HL-60 (cell line): ENCODE data around the gene KRTAP12-2.

Experiments
- GABPA ChIP-seq: IDR thresholded peaks from 2 replicates; pipeline ENCODE4 v1.6.1; 2012; ENCODE audit warnings: low read depth
- POLR2AphosphoS5 ChIP-seq: IDR thresholded peaks from 2 replicates; pipeline ENCODE4 v1.6.1; 2012; ENCODE audit warnings: low read depth
- TF ChIP-seq, protein P1 (sequence below): IDR thresholded peaks from 2 replicates; pipeline ENCODE4 v1.6.1; 2012; ENCODE audit warnings: low read depth; ENCODE audit not compliant: insufficient replicate concordance
- TF ChIP-seq, protein P2 (sequence below): IDR thresholded peaks from one replicate; pipeline ENCODE4 v1.5.1; 2011; ENCODE audit warnings: low read length, control low read depth, inconsistent platforms; ENCODE audit not compliant: insufficient read depth

DNA sequence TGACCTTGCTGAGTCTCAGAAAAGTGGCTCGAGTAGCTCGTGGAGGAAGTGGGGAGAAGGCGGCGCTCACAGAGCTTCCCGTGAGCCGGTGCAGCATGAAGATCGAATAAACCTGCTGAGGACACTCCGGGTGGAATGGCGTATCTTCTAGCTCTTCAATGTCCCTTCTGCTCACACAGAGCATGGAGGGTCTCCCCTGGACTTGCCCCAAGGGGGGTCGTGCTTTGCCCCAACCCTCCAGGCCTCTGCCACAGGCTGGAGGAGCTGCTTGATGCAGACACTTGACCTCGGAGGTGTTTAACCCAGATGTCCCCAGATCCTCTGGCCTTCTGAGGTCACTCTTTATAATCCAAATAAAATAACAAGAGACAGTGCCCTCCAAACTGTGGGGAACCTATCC, 28.0 kb upstream of the KRTAP12-2 start:
- TF ChIP-seq, protein P1, sequence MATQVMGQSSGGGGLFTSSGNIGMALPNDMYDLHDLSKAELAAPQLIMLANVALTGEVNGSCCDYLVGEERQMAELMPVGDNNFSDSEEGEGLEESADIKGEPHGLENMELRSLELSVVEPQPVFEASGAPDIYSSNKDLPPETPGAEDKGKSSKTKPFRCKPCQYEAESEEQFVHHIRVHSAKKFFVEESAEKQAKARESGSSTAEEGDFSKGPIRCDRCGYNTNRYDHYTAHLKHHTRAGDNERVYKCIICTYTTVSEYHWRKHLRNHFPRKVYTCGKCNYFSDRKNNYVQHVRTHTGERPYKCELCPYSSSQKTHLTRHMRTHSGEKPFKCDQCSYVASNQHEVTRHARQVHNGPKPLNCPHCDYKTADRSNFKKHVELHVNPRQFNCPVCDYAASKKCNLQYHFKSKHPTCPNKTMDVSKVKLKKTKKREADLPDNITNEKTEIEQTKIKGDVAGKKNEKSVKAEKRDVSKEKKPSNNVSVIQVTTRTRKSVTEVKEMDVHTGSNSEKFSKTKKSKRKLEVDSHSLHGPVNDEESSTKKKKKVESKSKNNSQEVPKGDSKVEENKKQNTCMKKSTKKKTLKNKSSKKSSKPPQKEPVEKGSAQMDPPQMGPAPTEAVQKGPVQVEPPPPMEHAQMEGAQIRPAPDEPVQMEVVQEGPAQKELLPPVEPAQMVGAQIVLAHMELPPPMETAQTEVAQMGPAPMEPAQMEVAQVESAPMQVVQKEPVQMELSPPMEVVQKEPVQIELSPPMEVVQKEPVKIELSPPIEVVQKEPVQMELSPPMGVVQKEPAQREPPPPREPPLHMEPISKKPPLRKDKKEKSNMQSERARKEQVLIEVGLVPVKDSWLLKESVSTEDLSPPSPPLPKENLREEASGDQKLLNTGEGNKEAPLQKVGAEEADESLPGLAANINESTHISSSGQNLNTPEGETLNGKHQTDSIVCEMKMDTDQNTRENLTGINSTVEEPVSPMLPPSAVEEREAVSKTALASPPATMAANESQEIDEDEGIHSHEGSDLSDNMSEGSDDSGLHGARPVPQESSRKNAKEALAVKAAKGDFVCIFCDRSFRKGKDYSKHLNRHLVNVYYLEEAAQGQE, result no peak
- TF ChIP-seq, protein P2, sequence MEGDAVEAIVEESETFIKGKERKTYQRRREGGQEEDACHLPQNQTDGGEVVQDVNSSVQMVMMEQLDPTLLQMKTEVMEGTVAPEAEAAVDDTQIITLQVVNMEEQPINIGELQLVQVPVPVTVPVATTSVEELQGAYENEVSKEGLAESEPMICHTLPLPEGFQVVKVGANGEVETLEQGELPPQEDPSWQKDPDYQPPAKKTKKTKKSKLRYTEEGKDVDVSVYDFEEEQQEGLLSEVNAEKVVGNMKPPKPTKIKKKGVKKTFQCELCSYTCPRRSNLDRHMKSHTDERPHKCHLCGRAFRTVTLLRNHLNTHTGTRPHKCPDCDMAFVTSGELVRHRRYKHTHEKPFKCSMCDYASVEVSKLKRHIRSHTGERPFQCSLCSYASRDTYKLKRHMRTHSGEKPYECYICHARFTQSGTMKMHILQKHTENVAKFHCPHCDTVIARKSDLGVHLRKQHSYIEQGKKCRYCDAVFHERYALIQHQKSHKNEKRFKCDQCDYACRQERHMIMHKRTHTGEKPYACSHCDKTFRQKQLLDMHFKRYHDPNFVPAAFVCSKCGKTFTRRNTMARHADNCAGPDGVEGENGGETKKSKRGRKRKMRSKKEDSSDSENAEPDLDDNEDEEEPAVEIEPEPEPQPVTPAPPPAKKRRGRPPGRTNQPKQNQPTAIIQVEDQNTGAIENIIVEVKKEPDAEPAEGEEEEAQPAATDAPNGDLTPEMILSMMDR, result no peak
- TF ChIP-seq POLR2AphosphoS5 (no peak), GABPA (no peak)
